HG03354 (cell line): ENCODE results near the gene MRPS24.
"Not testable (repeated sequence)": the region's sequence is repeated elsewhere in the genome, so short reads cannot be mapped to it uniquely, and the experiment has no call there.

Experiments used
- ATAC-seq: cut with Tn5 transposase; IDR thresholded peaks from one replicate; pipeline ENCODE4 v1.9.1; 2021; ENCODE audit warnings: mild to moderate bottlenecking; ENCODE audit not compliant: unreplicated experiment, poor library complexity, severe bottlenecking

The MRPS24 gene

DNA sequence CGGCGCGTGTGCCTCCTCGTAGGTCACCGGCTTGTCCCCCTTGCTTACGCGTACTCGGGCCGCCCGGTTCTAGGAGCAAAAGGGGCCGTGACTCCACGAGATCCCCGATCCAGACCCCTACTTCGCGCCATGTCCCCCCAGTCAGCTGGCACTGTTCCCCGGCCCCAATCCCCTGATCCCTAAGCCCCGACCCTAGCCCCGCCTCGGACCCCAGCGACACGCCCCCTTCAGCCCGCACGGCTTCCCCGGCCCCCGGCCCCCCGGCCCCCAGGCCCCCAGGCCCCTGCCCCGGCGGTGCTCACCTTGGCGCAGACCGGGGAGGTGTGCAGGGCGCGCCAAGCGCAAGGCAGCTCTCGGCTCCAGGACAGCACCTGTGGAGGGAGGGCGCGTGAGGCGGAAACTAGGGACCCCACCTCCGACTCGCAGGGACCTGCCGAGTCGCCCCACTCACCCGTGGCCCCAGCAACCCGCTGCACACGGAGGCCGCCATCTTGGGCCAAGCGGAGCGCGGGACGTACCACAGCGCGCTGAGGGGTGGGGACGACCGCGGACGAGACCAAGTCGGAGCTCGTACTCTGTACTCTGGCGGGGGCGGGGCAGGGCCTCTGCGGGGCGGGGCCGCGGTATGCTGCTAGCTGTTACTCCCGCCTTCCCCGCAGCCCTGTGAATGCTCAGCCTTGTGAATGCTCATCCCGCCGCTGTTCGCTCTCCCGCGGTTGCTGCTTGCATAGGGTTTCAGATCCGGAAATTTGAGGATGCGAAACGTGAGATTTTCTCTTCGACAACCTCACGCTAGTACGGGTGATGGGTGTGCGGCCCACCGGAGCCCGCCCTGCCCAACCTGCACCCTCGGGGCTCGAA lies at the start of gene MRPS24:
Gene MRPS24 (minus strand): TSS at position 512 of the 861 bp plus-strand sequence. CDS start 22 bp downstream, at position 490.
- peak; percentile 91 for ATAC-seq

DNA sequence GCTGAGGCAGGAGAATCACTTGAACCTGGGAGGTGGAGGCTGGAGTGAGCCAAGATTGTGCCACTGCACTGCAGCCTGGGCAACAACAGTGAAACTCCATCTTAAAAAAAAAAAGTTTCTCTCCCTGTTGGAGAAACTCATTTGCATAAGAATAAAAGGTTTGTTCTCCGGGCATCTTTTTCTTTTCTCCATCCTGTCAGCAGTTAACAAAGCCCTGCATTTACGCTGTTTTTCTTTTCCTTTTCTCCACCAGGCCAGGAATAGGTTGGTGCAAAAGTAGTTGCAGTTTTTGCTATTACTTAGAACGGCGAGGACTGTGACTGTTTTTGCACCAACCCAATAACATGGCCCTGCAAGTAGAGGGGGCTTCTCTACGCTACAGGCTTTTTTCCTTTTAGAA lies 46.6 kb upstream of the MRPS24 start:
- no peak for ATAC-seq

- ATAC-seq = no peak
These were observed 45.5 kb upstream of the MRPS24 start for GRCh38 chr7:43914795-43915194.

DNA sequence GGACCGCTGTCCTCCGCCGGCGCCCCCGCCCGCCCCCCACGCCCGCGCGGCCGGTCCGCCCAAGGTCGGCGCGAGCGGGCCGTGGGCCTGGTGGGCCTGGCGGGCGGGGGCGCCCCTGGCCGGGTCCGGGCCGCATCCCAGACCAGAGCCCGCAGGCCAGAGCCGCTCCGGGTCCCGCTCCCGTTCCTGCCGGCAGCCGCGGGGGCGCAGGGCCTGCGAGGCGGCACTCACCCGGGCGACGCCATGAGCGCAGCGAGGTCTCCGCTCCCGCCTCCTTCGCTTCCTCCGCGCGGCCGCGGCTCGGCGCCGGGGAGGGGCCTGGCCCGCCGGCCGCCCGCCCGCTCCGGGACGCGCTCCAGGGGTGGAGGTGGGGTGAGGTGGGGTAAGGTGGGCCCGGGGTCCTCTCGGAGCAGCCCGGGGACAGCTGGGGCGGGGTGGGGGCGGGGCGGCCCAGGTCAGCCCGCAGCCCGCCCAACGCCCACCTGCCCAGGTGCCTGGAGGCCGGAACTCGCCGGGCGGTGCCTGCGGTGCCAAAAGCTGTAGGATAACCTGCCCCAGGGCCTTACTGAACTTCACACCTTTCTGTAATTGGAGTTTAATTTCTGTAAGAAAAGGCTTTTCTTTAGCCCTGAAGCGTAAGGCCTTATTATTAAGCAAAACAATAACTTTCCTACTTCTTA lies 37.2 kb upstream of the MRPS24 start, which contains the start of gene URGCP:
Gene URGCP (minus strand): TSS at position 266 of the 680 bp plus-strand sequence. CDS start 21 bp downstream, at position 245.
- peak; percentile 79 for ATAC-seq

GRCh38 chr7:43905956-43906330 lies 36.6 kb upstream of the MRPS24 start:
- ATAC-seq = peak; percentile 46

GRCh38 chr7:43905209-43905946 lies 36.1 kb upstream of the MRPS24 start:
- no peak for ATAC-seq

DNA sequence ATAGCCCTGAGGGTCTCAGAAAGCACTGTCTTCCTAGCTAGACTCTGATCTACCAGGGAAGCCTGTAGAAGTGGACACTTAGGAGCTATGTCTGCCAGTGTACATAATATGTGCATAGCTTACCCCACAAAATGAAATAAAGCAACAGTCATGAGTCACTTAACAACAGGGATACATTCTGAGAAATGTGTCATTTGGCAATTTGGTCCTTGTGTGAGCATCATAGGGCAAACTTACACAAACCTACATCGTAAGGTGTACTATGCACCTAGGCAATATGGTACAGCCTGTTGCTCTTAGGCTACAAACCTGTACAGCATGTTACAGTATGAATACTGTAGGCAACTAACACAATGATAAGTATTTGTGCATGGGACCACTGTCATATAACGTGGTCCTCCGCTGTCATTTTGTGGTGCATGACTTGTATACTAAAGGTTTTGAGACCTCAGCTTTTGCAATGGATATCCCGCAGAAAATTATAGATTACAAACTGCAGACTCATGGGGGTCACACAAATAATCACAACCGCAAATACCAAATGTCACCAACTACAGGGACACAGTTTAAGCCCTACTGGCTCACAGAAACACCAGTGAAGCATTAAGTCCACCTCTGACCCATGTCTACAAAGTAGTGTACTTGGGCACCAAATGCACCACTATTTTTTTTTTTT lies 35.4 kb upstream of the MRPS24 start:
- no peak for ATAC-seq

DNA sequence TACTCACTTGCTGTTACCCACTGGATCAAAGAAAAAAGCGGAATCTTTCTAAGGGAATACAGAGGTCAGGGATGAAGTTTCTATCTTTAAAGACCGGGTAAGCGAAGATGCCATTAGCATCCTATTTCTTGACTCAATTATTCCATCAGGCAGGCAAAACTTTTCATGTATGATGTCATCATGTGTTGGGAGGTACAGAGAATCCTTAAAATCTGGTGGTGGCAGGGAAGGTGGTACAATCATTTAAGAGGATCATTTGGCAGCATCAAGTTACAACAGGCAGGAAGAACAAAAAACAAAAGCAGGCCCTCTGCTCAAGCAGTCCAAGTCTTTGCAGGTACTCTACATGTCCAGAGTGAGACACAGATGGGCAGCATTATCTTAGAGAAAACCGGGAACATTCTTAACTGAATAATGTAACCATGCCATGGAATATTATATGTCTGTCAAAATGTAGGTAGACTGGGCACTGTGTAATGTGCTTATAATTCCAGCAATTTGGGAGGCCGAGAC lies 33.3 kb upstream of the MRPS24 start:
- ATAC-seq = no peak

DNA sequence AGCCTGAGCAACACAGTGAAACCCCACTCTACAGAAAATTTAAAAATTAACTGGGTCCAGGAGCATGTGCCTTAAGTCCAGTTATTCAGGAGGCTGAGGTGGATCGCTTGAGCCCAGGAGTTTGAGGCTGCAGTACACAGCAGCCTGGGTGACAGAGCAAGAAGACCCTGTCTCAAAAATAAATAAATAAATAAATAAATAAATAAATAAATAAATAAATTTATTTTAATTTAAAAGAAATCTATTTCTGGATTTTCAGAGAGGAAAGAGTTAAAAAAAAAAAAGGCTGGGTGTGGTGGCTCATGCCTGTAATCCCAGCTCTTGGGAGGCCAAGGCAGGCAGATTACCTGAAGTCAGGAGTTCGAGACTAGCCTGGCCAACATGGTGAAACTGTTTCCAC lies 29.3 kb upstream of the MRPS24 start:
- not testable (repeated sequence) for ATAC-seq

DNA sequence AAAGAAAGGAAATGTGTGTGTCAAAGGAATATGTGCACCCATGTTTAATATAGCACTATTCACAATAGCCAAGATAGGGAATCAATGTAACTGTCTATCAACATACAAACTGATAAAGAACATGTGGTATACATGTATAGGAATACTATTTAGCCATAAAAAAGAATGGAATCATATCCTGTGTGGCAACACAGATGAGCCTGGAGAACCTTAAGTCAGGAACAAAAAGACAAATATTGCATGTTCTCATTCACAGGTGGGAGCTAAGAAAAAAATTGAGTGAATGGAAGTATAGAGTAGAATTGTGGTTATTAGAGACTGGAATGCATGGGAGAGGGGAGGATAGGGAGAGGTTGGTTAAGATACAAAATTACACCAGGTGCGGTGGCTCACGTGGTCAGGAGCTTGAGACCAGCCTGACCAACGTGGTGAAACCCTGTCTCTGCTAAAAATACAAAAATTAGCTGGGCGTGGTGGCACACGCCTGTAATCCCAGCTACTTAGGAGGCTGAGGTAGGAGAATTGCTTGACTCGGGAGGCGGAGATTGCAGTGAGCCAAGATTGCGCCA lies 26.6 kb upstream of the MRPS24 start:
- no peak for ATAC-seq

- ATAC-seq = no peak
These were observed 22.0 kb upstream of the MRPS24 start for GRCh38 chr7:43891069-43891955.

- no peak for ATAC-seq
These were observed 21.2 kb upstream of the MRPS24 start for GRCh38 chr7:43890468-43890867.

GRCh38 chr7:43888993-43889945 lies 20.0 kb upstream of the MRPS24 start:
- no peak for ATAC-seq

GRCh38 chr7:43884617-43885016 lies 15.3 kb upstream of the MRPS24 start:
- ATAC-seq = no peak

DNA sequence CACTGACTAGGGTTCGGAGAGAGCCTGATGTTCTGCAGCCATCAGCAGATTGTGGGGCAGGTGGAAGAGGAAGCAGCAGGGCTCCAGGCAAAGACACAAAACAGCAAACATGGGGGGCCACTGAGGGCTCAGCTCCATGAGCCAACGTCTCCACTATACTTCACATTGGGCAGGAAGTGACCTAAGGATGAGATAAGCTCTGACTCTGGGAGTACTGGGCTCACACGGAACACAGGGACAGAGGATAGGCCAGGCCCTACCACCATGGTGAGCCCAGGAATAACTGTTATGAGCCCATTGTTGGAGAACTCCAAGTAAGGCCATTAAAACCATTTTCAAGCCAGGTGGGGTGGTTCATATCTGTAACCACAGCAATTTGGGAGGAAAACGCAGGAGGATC lies 14.9 kb upstream of the MRPS24 start:
- ATAC-seq = no peak

DNA sequence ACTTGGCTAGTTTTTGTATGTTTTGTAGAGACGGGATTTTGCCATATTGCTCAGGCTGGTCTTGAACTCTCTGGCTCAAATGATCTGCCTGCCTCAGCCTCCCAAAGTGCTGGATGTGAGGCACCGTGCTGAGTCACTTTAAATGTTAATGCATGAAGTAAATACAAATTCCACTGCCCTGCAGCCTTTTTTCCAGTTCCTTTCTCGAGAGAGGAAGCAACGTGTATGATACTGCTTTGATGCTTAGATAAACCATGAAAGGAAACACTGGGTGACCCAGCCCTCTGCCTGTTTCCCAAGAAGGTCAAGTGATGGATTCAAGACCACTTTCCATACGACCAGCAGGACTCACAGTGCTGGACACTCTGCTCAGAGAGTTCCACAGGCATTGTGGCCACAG lies 11.3 kb upstream of the MRPS24 start:
- ATAC-seq = no peak

DNA sequence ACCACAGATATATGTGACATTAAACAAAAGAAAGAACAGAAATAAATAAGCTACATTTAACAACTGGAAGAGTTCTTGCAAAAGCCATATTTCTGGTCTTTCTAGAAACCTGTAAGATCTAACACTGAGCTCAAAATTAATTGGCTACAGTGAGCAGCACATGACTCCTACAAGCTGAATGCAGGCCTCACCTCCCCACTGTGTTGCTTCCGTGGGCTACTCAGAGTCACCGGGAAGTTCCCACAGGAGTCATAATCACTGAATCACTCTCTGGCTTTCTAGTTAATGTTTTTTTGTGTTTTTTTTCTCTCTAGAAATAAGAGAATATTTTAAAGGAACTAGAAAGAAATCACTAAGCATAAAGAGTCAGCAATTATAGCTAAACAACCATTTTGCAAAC lies 10.2 kb upstream of the MRPS24 start:
- no peak for ATAC-seq
